Activated naive CD8-positive, alpha-beta T cell (primary cell): Measurements from ENCODE around the gene ATP6V1C2.

Experiments used
- H3K27ac Mint-ChIP-seq: one replicate; pipeline ENCODE4 v1.8.0; 2021; ENCODE audit warnings: mixed read lengths
- H3K27me3 Mint-ChIP-seq: one replicate; pipeline ENCODE4 v1.8.0; 2021; ENCODE audit warnings: mixed read lengths
- H3K36me3 Mint-ChIP-seq: one replicate; pipeline ENCODE4 v1.8.0; 2021; ENCODE audit warnings: mixed read lengths
- H3K4me1 Mint-ChIP-seq: one replicate; pipeline ENCODE4 v1.8.0; 2021; ENCODE audit warnings: low read depth, mixed read lengths
- H3K4me3 Mint-ChIP-seq: one replicate; pipeline ENCODE4 v1.8.0; 2021; ENCODE audit warnings: mild to moderate bottlenecking, mixed read lengths
- H3K9me3 Mint-ChIP-seq: one replicate; pipeline ENCODE4 v1.8.0; 2021; ENCODE audit warnings: low read depth, mixed read lengths

Gene ATP6V1C2

GRCh38 chr2:10712185-10712809 is 9.1 kb upstream of the ATP6V1C2 start:
- H3K9me3 Mint-ChIP-seq, result no peaks in the 10 kb centered on the region
- peaks cover 11% of the 10 kb centered on the region for H3K4me1 Mint-ChIP-seq
- H3K27ac Mint-ChIP-seq, result peak overlapping the region; percentile 41
- H3K27me3 Mint-ChIP-seq, result peaks cover 10% of the 10 kb centered on the region
- peak overlapping the region; percentile 57 for H3K4me3 Mint-ChIP-seq
- H3K36me3 Mint-ChIP-seq, result no peaks in the 10 kb centered on the region

DNA sequence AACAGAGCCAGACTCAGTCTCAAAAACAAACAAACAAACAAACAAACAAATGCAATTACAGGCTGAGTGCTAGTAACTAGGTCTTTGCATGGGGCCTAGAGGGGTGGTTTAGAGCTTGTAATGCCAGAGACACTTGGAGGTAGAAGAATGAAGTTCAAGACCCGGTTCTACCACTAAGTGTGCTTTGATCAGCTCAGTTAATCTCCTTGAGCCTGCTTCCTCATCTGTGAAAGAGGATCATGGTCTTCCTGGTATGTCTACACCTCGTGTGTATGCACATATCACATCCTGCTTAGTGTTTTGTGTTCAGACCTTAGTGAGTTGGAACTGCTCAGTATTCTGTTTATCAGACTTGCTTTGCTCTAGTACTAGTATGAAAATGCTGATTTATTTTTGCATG is 4.8 kb upstream of the ATP6V1C2 start:
- H3K4me3 Mint-ChIP-seq, result no peak overlapping the region
- no peak overlapping the region for H3K27ac Mint-ChIP-seq
- peaks cover 12% of the 10 kb centered on the region for H3K4me1 Mint-ChIP-seq
- H3K9me3 Mint-ChIP-seq, result no peaks in the 10 kb centered on the region
- H3K27me3 Mint-ChIP-seq, result peaks cover 13% of the 10 kb centered on the region
- H3K36me3 Mint-ChIP-seq, result no peaks in the 10 kb centered on the region

DNA sequence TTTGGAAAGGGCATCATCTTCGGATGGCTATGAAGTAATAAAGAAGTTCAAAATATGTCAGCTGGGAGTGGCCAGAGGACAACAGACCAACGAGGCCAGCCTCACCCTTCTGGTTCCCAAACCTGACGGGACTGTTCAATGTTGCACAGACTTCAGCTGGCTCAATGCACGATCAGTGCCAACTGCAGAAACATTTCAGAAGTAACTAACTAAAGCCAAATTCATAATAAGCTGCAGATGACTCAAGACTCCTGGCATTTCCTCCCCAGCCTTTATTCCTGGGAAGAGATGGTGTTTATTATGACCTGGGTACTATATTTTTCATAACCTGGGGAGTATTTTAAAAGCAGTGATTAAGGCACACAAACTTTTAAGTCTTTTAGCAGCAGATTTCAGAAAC is 3.8 kb upstream of the ATP6V1C2 start:
- no peaks in the 10 kb centered on the region for H3K36me3 Mint-ChIP-seq
- peaks cover 17% of the 10 kb centered on the region for H3K27me3 Mint-ChIP-seq
- peaks cover 7% of the 10 kb centered on the region for H3K4me1 Mint-ChIP-seq
- H3K4me3 Mint-ChIP-seq, result no peak overlapping the region
- H3K9me3 Mint-ChIP-seq, result no peaks in the 10 kb centered on the region
- H3K27ac Mint-ChIP-seq, result no peak overlapping the region

DNA sequence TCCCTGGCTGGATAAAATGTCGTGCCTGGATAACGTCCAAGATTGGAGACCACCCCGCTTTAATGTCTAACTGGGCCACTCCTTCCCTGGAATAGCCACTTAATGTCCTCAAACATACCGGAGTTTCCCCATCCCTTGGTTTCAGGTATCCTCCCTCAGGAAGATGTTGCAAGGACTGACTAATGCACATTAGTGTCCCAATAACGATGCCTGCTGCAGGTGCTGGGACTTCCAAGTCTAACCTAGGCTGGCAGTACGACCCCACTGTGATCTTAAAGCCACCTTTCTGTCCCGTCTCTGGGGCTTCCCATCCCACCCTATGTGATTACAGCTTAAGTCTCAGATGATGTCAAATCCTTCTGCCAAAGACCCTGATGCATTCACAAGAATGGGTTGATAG is 1.1 kb upstream of the ATP6V1C2 start:
- Mint-ChIP-seq H3K4me3 (peak overlapping the region; percentile 76), H3K9me3 (no peaks in the 10 kb centered on the region), H3K27ac (no peak overlapping the region), H3K27me3 (peaks cover 29% of the 10 kb centered on the region), H3K4me1 (peaks cover 7% of the 10 kb centered on the region), H3K36me3 (no peaks in the 10 kb centered on the region)

DNA sequence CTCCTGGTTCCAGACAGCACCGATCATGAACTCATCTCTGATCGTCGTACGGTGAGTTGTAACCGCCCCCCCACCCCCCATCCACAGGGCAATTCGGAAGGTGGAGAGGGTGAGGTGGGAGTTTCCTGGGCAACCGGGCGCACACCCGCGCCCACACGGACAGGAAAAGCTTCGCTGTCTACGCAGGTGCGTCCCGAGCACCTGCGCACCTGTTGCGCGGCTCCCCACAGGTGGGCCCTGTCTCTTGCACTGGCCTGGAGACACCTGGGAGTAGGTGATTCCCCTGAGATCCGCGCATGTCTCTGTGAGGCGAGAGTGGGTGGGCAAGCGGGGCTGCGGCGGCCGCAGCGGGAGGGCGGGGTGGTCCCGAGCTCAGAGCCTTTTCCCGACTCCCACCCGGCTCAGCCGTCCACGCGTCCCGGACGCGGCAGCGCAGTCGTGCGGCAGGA is 459 bp upstream of the ATP6V1C2 start:
- Mint-ChIP-seq H3K9me3 (no peaks in the 10 kb centered on the region), H3K36me3 (no peaks in the 10 kb centered on the region), H3K27ac (no peak overlapping the region), H3K4me3 (peak overlapping the region; percentile 76), H3K27me3 (peaks cover 29% of the 10 kb centered on the region), H3K4me1 (peaks cover 7% of the 10 kb centered on the region)

DNA sequence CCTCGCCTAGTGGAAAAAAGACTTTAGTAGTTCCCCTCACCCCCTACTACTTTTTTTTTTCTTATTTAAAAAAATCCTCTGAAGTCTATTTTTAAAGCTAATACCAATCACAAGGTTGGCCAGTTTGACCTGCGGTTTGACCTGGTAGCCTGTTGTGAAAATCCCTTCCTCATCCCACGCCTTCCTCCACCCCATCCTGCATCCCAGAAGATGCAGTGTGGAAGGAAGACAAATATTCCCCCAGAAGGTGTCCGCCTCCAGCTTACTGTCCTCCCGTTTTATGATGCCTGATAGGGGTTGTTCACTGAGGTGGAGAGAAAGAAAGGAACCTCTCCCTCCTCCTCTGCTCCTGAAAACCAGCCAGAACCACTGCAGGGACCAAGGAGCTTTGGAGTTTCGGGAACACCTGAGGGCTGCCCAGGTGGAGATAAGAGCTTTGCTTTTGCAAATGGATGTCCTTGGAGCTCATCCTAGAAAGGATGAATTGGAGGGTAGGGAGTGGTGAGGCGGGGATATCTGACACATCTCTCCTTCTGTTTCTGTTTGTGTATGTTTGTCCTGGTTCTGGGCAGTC is 909 bp downstream of the ATP6V1C2 start:
- Mint-ChIP-seq H3K27me3 (peaks cover 29% of the 10 kb centered on the region), H3K36me3 (no peaks in the 10 kb centered on the region), H3K9me3 (no peaks in the 10 kb centered on the region), H3K27ac (no peak overlapping the region), H3K4me3 (peak overlapping the region; percentile 53), H3K4me1 (peaks cover 7% of the 10 kb centered on the region)

- no peaks in the 10 kb centered on the region for H3K9me3 Mint-ChIP-seq
- H3K36me3 Mint-ChIP-seq, result no peaks in the 10 kb centered on the region
- no peak overlapping the region for H3K27ac Mint-ChIP-seq
- H3K27me3 Mint-ChIP-seq, result peaks cover 2% of the 10 kb centered on the region
- H3K4me3 Mint-ChIP-seq, result no peak overlapping the region
- no peaks in the 10 kb centered on the region for H3K4me1 Mint-ChIP-seq
Observed at GRCh38 chr2:10732924-10733565, 11.6 kb downstream of the ATP6V1C2 start.

DNA sequence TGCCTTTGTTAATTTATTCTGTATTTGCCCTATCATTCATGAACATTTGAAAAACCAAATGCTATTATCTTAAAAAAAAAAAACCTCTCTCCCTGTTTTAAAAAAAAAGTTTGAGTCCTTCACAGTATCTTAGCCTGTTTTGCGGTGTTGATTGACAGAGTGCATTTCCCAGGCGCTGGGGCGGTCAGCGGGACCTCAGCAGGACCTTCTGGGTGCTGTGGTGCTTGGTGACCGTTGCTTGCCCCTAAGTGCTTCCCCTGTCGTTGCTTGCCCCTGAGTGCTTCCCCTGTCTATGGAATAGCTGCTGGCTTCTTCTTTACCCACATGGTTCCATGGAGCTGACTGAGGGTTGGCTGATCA is 12.1 kb downstream of the ATP6V1C2 start:
- H3K9me3 Mint-ChIP-seq, result no peaks in the 10 kb centered on the region
- H3K36me3 Mint-ChIP-seq, result no peaks in the 10 kb centered on the region
- H3K27me3 Mint-ChIP-seq, result peaks cover 2% of the 10 kb centered on the region
- H3K4me1 Mint-ChIP-seq, result no peaks in the 10 kb centered on the region
- H3K4me3 Mint-ChIP-seq, result no peak overlapping the region
- no peak overlapping the region for H3K27ac Mint-ChIP-seq

- H3K36me3 Mint-ChIP-seq, result no peaks in the 10 kb centered on the region
- H3K4me1 Mint-ChIP-seq, result no peaks in the 10 kb centered on the region
- H3K9me3 Mint-ChIP-seq, result no peaks in the 10 kb centered on the region
- no peak overlapping the region for H3K27ac Mint-ChIP-seq
- H3K27me3 Mint-ChIP-seq, result peaks cover 2% of the 10 kb centered on the region
- no peak overlapping the region for H3K4me3 Mint-ChIP-seq
Observed at GRCh38 chr2:10733980-10734379, 12.6 kb downstream of the ATP6V1C2 start.

- Mint-ChIP-seq H3K36me3 (no peaks in the 10 kb centered on the region), H3K4me3 (no peak overlapping the region), H3K27me3 (peaks cover 3% of the 10 kb centered on the region), H3K27ac (no peak overlapping the region), H3K4me1 (no peaks in the 10 kb centered on the region), H3K9me3 (no peaks in the 10 kb centered on the region)
Observed at GRCh38 chr2:10738192-10738591, 16.8 kb downstream of the ATP6V1C2 start.

- Mint-ChIP-seq H3K36me3 (no peaks in the 10 kb centered on the region), H3K27ac (no peak overlapping the region), H3K9me3 (no peaks in the 10 kb centered on the region), H3K27me3 (peaks cover 3% of the 10 kb centered on the region), H3K4me3 (no peak overlapping the region), H3K4me1 (no peaks in the 10 kb centered on the region)
Observed at GRCh38 chr2:10740226-10740625, 18.8 kb downstream of the ATP6V1C2 start.

DNA sequence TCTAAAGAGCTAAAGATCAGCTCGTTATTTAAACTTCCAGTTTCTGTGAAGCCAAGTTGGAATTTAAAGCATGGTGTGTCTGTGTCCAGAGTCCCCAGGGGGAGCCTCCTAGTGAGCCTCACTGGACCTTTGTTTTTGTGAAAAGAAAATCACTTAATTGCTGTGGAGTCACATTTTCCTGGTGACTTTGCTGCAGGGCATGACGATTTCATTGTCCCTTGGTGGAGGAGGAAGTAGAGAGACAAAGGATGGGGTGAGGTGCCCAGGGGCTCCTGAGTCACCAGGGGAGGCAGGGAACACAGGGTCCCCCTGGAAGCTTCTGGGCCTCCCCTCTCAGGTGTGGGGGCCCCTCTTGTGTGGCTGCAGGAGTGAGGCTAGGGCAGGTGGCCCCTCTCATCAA is 19.7 kb downstream of the ATP6V1C2 start:
- Mint-ChIP-seq H3K27me3 (peaks cover 2% of the 10 kb centered on the region), H3K36me3 (no peaks in the 10 kb centered on the region), H3K9me3 (no peaks in the 10 kb centered on the region), H3K4me1 (peaks cover 5% of the 10 kb centered on the region), H3K4me3 (no peak overlapping the region), H3K27ac (no peak overlapping the region)

GRCh38 chr2:10742666-10743065 is 21.2 kb downstream of the ATP6V1C2 start:
- Mint-ChIP-seq H3K4me3 (no peak overlapping the region), H3K4me1 (peaks cover 5% of the 10 kb centered on the region), H3K27ac (no peak overlapping the region), H3K36me3 (no peaks in the 10 kb centered on the region), H3K27me3 (peaks cover 1% of the 10 kb centered on the region), H3K9me3 (no peaks in the 10 kb centered on the region)

- no peak overlapping the region for H3K4me3 Mint-ChIP-seq
- no peaks in the 10 kb centered on the region for H3K36me3 Mint-ChIP-seq
- peaks cover 3% of the 10 kb centered on the region for H3K4me1 Mint-ChIP-seq
- no peak overlapping the region for H3K27ac Mint-ChIP-seq
- no peaks in the 10 kb centered on the region for H3K9me3 Mint-ChIP-seq
- peaks cover 3% of the 10 kb centered on the region for H3K27me3 Mint-ChIP-seq
Observed at GRCh38 chr2:10750610-10751009, 29.2 kb downstream of the ATP6V1C2 start.

DNA sequence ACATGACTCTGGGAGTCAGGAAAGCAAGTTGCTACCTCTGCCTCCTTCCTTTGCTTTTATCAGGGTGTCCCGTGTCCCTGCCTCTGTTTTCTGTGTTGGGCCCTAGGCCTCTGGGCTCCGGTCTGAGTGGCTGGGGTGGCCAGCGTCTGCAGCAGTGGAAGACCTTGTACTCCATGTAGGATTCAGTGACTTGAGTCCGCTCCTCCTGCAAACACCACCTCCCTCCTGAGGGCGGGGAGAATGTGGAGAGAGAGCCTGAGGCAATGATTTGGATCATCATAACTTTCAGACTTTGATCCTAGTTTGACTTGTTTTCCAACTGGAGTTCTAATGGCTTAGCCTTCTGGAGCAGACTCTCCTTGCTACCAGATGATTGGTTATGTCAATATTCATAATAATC is 30.8 kb downstream of the ATP6V1C2 start:
- H3K9me3 Mint-ChIP-seq, result no peaks in the 10 kb centered on the region
- no peaks in the 10 kb centered on the region for H3K36me3 Mint-ChIP-seq
- no peak overlapping the region for H3K27ac Mint-ChIP-seq
- H3K4me1 Mint-ChIP-seq, result no peaks in the 10 kb centered on the region
- H3K27me3 Mint-ChIP-seq, result peaks cover 3% of the 10 kb centered on the region
- H3K4me3 Mint-ChIP-seq, result no peak overlapping the region

- Mint-ChIP-seq H3K9me3 (no peaks in the 10 kb centered on the region), H3K4me1 (no peaks in the 10 kb centered on the region), H3K36me3 (no peaks in the 10 kb centered on the region), H3K4me3 (no peak overlapping the region), H3K27me3 (peaks cover 3% of the 10 kb centered on the region), H3K27ac (no peak overlapping the region)
Observed at GRCh38 chr2:10753156-10753555, 31.7 kb downstream of the ATP6V1C2 start.
